ENCODE results near the gene CCDC9B. TPM values are rescaled to one million over a fixed set of nuclear protein-coding genes. Genes with fewer than 3 reads are reported as not detected.

CCDC9B gene
- total RNA-seq, 1 experiment from 2014 or later = 16.4 TPM

GRCh38 chr15:40365624-40366456 lies 25.1 kb upstream of the CCDC9B start:
- DNase-seq (ENCODE audit: low spot score) = no peak

GRCh38 chr15:40365016-40365415 lies 24.3 kb upstream of the CCDC9B start:
- DNase-seq (ENCODE audit: low spot score) = no peak

GRCh38 chr15:40364251-40364650 lies 23.5 kb upstream of the CCDC9B start:
- DNase-seq (ENCODE audit: low spot score) = no peak

DNA sequence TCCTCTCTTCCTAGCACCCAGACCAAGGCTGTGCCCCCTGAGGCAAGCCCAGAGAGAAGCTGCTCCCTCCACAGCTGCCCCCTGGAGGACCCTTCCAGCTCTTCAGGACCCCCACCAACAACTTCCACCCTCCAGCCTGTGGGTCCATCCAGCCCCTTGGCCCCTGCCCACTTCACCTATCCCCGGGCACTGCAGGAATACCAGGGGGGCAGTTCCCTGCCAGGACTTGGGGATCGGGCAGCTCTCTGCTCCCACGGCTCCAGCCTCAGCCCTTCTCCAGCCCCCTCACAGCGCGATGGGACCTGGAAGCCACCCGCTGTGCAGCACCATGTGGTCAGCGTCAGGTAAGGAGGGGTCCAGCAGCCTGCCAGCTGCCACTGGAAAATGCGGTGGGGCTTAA lies 22.9 kb upstream of the CCDC9B start:
- no peak for DNase-seq (ENCODE audit: low spot score)

DNA sequence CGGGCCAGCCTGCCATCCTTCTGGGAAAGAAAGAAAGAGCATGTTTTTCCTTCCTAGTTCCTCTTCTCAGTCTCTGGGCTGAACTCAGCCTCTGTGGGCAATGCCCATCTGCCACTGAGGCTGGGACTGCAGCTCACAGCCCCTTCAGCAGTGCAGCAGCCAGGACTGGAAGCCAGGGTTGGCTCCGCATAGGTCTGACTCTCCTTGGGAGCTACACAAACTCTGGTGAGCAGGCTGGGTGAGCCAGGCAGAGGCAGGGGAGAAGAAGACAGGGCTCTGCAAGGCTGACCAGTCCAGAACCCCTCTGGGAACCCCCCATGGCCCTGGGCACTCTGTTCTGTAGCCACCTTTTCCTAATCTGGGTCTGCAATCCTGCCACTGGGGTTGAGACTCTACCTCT lies 20.9 kb upstream of the CCDC9B start:
- no peak for DNase-seq (ENCODE audit: low spot score)

- DNase-seq (ENCODE audit: low spot score) = no peak
Measured at GRCh38 chr15:40360015-40360414, 19.3 kb upstream of the CCDC9B start.

GRCh38 chr15:40358471-40359353 lies 18.0 kb upstream of the CCDC9B start:
- no peak for DNase-seq (ENCODE audit: low spot score)

DNA sequence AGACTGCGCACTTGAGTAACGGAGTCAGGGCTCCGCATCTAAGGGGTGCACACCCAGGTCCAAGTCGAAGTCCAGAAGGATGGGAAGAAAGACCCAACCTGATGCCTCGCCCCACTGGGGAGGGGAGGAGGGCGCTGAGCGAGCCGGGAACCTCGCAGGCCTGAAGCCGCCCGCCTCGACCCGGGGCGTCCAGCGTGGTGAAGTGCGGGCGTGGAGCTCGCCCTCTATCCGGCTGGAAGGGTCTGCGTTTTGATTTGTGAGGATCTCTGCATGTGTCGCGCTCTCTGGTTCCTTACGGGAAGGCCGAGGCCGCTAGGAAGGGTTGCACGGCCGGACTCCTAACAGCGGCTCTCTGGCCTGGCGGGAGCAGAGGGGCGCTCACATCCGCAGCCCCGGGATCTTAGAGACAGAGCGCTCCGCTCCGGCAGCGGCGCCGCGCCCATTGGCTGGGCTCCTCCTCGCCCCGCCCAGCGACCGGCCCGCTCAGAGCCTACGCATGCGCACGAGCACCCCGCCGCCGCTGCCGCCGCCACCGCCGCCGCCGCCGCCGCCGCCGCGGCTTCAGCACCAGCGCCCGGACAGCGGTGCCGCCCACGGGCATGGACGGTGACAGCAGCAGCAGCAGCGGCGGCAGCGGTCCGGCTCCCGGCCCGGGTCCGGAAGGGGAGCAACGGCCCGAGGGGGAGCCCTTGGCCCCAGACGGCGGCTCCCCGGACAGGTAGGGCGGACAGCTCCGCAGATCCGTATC lies 17.2 kb upstream of the CCDC9B start, which contains the start of gene DISP2:
Gene DISP2, plus strand, starts transcription at position 497 of the 748 bp plus-strand sequence. Its CDS starts 103 bp downstream, at position 600.
- peak; percentile 92 for DNase-seq (ENCODE audit: low spot score)

DNA sequence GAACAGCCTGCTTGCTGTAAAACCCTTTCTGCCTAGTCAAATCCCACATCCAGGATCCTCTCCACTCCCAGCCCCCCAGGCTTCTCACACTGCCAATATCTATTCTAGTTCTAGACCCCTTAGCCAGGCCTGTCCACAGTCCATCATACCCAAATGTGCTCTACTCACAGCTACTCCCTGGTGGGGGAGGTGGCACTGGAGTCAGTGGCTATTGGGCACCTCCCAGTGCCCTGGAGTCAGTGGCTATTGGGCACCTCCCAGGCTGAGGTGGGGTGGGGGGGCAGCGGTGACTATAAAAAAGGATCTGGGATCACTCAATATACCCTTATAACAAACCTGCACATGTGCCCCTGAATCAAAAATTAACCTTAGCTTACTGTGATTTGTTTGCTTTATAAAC lies 16.5 kb upstream of the CCDC9B start:
- no peak for DNase-seq (ENCODE audit: low spot score)

DNA sequence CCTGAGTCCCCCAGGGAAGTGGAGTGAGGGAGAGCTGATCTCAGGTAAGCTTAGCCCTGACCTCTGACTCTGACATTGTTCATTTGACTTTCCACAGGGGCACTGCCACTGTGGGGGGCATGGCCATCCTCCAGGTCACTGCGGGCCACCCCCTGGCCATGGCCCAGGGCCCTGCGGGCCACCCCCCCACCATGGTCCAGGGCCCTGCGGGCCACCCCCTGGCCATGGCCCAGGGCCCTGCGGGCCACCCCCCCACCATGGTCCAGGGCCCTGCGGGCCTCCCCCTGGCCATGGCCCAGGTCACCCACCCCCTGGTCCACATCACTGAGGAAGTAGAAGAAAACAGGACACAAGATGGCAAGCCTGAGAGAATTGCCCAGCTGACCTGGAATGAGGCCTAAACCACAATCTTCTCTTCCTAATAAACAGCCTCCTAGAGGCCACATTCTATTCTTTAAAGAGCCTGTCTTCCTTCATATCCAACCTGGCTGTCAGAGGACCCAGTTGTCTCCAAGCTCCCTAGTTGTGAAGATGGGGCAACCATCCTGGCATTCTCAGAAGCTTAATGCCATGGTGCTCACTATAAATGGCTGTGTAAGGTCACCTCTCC lies 15.3 kb upstream of the CCDC9B start:
- no peak for DNase-seq (ENCODE audit: low spot score)

DNA sequence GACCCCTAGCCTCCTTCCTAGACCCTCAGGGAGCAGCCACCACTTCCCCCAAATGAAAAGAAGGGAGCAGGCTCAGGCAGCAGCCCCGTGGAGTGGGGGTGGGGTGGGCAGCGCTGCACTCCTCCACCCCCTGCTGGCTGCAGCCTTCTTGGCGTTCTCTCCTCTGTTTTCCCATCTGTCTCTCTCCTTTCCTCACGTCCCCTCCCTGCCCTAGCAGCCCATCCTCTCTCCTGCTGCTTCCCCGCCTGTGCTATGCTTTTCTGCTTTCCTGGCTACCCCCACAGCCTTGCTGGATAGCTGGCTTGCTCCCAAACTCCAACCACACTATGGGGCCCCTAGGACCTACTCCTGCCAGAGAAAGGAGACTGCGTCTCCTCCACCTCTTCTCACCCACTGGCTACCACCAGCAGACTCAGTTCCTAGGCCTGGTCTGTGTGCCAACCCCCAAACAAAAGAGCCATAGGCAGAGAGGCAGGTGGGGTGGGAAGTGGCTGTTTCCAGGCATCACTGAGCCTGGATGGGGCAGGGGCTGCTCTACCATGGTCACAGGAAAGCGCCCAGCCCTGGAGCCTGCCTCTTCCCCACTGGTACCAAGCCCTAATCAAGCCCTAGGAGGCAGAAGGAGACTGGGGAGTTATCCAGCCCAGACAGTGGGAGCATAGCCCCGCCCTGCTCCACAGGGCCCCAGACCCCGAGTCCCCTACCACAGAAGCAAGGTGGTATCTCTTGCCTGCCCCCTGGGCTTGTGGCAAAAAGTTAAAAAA lies 13.9 kb upstream of the CCDC9B start:
- DNase-seq (ENCODE audit: low spot score) = no peak

GRCh38 chr15:40353697-40354096 lies 13.0 kb upstream of the CCDC9B start:
- no peak for DNase-seq (ENCODE audit: low spot score)

DNA sequence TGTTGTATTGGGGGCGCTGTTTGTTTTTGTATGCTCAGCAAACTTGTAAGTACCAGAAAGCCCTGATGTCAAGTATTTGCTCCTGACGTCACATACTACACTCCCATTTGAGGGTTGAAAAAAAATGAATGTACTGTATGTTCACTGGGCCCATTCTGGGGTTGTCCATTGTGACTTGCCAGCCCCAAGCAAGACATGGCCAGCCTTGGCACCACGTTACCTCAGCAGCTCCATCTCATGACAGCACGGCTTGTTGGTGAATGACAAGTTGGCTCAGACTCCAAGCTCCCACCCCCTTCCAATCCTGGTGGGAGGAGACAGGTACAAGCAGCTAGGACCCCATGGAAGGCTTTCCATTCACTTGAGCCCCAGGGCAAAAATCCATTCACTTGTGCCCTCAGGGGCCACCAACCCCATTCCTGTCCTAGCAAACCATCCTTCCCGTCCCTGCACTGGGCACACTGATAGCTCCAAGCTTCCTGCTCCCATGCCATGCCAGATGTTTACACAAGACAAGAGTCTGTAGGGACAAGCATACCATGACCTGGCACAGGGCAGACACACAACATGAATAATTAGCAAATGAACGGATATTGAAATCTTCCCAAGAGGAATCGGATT lies 11.7 kb upstream of the CCDC9B start:
- DNase-seq (ENCODE audit: low spot score) = no peak

GRCh38 chr15:40349163-40349562 lies 8.4 kb upstream of the CCDC9B start:
- DNase-seq (ENCODE audit: low spot score) = no peak

GRCh38 chr15:40348474-40348870 lies 7.7 kb upstream of the CCDC9B start:
- no peak for DNase-seq (ENCODE audit: low spot score)

DNA sequence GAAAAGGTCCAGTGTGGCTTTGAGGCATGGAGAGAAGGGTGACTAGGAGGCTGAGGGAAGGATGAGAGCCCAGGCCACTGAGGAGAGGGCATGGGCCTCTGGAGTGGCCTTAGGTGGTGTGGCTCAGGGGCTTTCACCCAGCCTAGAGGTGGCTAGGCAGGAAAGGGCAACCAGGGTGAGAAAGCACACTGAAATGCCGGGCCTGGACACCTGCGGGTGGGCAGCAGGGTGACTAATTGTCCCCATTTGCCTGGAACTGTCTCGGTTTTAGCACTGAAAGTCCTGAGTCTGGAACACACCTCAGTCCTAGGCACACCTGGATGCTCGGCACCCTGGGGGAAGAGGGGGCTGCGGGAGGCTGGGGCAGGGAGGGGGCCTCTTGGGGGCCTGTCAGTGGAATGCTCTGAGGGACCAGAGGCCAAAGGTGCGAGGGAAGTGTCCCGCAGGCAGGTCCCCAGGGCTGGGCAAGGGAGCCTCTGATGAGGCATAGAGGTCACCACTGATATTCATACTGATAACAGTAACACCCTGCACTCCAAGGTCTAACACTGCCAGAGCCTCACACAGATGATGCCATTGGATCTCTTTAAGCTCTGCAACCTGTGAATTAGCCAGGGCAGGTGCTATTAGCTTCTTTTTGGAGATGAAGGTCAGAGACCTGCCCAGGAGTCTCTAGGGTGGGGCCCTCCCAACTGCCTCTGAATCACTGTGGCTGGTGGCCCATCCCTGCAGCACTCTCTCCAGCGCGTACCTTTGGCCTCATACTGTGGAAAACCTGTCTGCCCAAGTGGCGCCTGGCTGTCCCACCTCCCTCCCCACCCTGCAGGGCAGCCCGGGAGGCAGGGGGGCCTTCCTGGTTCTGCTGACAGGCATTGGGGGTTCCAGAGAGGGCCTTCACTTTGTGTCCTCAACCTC lies 7.1 kb upstream of the CCDC9B start:
- peak; percentile 81 for DNase-seq (ENCODE audit: low spot score)

DNA sequence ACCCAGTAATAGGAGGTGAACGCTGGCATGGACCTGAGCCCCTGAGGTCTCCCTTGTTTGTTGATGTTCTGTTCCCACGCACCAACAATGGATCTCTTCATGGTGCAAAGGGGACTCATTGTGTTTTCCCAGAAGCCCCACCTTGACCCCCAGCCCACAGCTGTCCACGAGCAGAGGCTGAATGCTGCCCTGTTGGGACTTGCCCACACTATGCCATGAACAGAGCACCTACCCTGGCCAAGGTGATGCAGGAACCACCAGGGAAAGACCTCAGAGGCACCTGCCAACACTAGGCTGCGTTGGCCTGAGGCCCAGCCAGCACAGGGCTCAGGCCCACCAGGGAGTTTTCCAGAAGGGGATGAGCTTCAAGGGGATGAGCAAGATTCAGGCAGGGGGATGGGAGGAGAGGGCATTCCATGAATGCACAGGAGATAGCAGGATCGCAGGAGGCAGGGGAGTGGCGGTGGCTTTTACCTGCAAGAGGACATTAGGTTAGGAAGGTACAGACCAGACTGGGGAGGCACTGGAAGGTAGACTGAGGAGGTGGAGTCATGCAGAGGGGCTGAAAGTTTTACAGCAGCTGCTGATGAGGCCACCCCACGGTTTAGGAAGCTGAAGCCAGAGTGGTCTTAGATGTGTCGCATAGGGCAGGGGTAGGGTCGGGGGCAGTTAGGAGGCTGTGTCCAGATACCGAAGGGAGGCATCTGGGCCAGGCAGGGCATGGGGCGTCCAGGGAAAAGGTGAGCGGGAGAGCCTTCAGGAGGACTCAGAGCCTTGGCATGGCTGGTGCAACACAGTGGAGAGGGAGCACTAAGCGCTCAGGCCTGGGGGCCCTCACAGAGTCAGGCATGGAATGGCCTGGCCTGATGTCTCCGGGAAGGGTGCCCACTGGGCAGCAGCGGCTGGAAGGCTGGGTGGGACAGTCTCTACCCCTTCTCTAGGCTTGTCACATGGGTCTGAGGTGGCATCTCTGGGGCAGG lies 6.1 kb upstream of the CCDC9B start:
- no peak for DNase-seq (ENCODE audit: low spot score)

All from HT-29 (cell line).